Activated T-helper 2 cell treated with anti-CD3 and anti-CD28 coated beads, Interferon-gamma antibody, Interleukin-2, Interleukin-4, amounts not matched to agents 10 μg/mL and 5 μg/mL and 100 μg/mL, durations not matched to agents 14 hours and 24 hours and 36 hours (primary cell): ENCODE results near the gene BCAS3. TPM values are rescaled to one million over a fixed set of nuclear protein-coding genes. Genes with fewer than 3 reads are reported as not detected.

Experiments used
- DNase-seq: peaks from one replicate; pipeline ENCODE4 v3.0.0; 2021; ENCODE audit warnings: low spot score
- H3K27ac Mint-ChIP-seq: one replicate; pipeline ENCODE4 v1.8.0; 2021; ENCODE audit warnings: mixed read lengths
- H3K27me3 Mint-ChIP-seq: one replicate; pipeline ENCODE4 v1.8.0; 2021; ENCODE audit warnings: low read depth, mixed read lengths
- H3K36me3 Mint-ChIP-seq: one replicate; pipeline ENCODE4 v1.8.0; 2021; ENCODE audit warnings: low read depth, mixed read lengths
- H3K4me1 Mint-ChIP-seq: one replicate; pipeline ENCODE4 v1.8.0; 2021; ENCODE audit warnings: low read depth, mixed read lengths
- H3K4me3 Mint-ChIP-seq: one replicate; pipeline ENCODE4 v1.8.0; 2021; ENCODE audit warnings: low read depth, mild to moderate bottlenecking, moderate library complexity, mixed read lengths
- H3K9me3 Mint-ChIP-seq: one replicate; pipeline ENCODE4 v1.8.0; 2021; ENCODE audit warnings: mixed read lengths
- intact Hi-C: fragments of 100-400 bp; cut with micrococcal nuclease; formaldehyde crosslinking; loops from one replicate; pipeline ENCODE4 v1.15.1; 2023
- total RNA-seq: library from RNA; stranded (reverse); gene quantifications from 2 replicates; pipeline ENCODE4 v1.2.3, GENCODE V29; 2022

Gene BCAS3
- total RNA-seq, 1 donor from 2014 or later: 10.7 TPM

DNA sequence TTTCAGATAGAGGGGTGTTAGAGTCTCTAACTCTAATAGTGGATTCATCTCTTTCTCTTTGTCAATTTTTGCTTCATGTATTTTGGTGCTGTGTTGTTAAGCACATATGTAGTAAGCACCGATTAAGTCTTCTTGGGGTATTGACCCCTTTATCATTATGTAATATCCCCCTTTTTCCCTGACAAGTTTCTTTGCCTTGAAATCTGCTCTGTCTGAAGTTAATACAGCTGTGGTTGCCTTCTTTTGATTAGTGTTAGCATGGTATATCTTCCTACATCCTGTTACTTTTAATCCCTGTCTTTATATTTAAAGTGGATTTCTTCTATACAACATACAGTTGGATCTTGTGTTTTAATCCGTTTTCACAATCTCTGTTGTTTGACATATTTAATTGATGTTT, 60.6 kb downstream of the BCAS3 start:
- Mint-ChIP-seq H3K36me3 (no peaks in the 10 kb centered on the region), H3K4me1 (no peaks in the 10 kb centered on the region), H3K27ac (no peak overlapping the region), H3K27me3 (peaks cover 4% of the 10 kb centered on the region), H3K4me3 (no peak overlapping the region), H3K9me3 (no peaks in the 10 kb centered on the region)
- DNase-seq: no peak
- intact Hi-C loops: no loop called here

DNA sequence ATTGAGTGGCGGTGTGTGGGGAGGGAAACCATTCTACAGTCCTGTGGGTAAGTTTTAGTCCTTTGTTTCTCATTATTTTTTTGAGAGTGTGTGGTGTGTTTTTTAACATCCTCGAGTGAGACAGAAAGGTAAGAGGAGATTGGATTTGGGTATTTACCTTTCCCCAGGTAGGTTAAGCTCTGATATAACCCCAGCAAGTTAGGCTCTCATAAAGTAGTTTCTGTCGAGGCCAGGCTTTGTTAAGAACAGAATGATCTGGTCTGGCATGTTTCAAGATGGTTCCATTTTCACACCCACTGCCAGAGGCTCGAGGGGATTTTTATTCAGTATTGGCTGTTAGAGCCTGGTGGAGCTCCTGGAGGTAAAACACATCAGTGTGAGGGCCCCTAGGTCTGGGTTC, 62.9 kb downstream of the BCAS3 start:
- Mint-ChIP-seq H3K27ac (no peak overlapping the region), H3K4me3 (no peak overlapping the region), H3K36me3 (no peaks in the 10 kb centered on the region), H3K9me3 (no peaks in the 10 kb centered on the region), H3K4me1 (no peaks in the 10 kb centered on the region), H3K27me3 (peaks cover 4% of the 10 kb centered on the region)
- intact Hi-C loops: no loop called here
- no peak for DNase-seq

DNA sequence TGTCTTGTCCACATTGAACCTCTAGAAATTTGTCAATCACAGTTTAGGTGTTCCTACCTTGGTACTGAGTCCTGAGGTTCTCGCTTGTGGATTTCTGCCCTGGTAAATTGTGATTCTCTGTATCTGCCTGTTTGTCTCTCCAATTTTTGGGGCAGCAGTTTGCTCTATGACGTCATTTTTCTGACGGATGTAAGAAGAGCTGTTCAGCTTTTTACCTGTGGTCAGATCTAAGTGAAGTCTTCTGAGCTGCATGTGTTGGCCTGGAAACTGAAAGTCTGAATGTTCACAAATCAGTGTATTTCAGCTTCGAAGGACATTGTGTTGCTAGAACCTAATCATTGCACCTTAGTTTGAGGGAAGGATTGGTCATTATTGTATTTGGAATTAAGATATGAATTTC, 63.4 kb downstream of the BCAS3 start:
- H3K27me3 Mint-ChIP-seq: peaks cover 5% of the 10 kb centered on the region
- H3K9me3 Mint-ChIP-seq: no peaks in the 10 kb centered on the region
- no peak overlapping the region for H3K4me3 Mint-ChIP-seq
- H3K27ac Mint-ChIP-seq: no peak overlapping the region
- H3K4me1 Mint-ChIP-seq: no peaks in the 10 kb centered on the region
- DNase-seq: no peak
- intact Hi-C loops: no loop called here
- no peaks in the 10 kb centered on the region for H3K36me3 Mint-ChIP-seq

DNA sequence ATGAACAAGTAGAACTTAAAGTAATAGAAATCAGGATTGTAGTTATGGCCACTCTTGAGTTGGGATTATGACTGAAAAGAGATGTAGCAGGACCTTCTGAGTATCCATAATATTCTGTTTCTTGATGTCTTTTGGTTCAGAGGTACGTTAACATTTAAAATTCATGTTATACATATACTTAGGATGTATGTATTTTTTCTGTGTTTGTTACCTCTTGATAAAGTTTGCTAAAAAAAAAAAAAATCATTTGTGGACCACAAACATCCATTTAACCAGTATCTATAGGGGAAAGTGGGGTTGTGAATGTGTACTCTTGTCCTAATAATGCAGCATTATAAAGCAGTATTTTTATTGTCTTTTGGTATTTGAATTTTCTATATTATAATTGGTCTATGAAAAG, 65.6 kb downstream of the BCAS3 start:
- Mint-ChIP-seq H3K4me3 (no peak overlapping the region), H3K36me3 (no peaks in the 10 kb centered on the region), H3K9me3 (no peaks in the 10 kb centered on the region), H3K27ac (no peak overlapping the region), H3K27me3 (peaks cover 3% of the 10 kb centered on the region), H3K4me1 (no peaks in the 10 kb centered on the region)
- intact Hi-C loops: no loop called here
- DNase-seq: no peak

DNA sequence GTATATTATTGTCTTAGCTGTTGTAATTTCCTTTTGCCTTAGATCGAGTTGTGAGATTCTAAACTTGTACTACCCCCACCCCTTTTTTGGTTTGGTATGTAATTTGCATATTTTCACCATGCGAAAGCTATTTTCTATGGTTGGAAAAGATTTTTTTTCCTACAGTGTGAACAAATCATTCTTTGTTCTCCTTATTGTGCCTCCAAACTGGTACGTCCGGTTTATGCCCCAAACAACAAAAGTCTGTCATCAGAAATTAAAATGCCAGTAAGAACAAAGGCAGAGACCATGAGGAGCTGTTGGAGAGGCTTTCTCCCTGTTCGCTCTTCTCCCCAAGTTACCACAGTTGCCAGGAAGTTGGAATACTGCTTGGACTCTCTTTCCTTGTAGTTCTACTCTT, 66.1 kb downstream of the BCAS3 start:
- Mint-ChIP-seq H3K4me1 (no peaks in the 10 kb centered on the region), H3K36me3 (no peaks in the 10 kb centered on the region), H3K4me3 (no peak overlapping the region), H3K27ac (no peak overlapping the region), H3K9me3 (no peaks in the 10 kb centered on the region), H3K27me3 (peaks cover 3% of the 10 kb centered on the region)
- DNase-seq: no peak
- intact Hi-C loops: no loop called here

DNA sequence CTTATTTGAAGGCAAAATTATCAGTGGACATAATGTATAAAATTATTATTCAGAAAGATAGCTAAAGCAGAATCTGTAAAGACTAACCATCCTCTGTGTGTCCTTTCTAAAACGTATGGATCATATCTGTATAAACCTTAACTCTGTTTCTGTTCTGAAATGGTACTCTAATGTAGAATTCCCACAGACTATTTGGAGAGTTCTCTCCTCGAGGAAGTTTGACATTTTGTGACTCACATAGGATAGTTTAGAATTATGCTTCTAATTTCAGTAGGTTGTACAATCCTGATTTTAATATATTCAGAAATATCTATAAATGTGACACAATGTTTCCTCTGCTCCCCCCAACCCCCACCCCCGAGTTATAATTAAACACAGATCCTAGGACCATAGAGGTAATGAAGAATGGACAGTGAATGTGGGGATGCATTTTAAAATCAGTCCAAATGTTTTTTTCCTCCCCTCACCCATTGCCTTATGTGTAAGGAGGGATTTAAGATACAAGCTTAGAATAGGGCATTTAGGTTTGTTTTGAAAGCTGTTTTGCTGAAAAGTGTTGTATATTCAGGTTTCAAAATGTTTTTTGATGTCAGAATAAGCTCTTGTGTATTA, 66.8 kb downstream of the BCAS3 start:
- no peak overlapping the region for H3K27ac Mint-ChIP-seq
- no peaks in the 10 kb centered on the region for H3K9me3 Mint-ChIP-seq
- no peaks in the 10 kb centered on the region for H3K36me3 Mint-ChIP-seq
- intact Hi-C loops: no loop called here
- H3K27me3 Mint-ChIP-seq: peaks cover 5% of the 10 kb centered on the region
- H3K4me1 Mint-ChIP-seq: no peaks in the 10 kb centered on the region
- H3K4me3 Mint-ChIP-seq: no peak overlapping the region
- DNase-seq: no peak

DNA sequence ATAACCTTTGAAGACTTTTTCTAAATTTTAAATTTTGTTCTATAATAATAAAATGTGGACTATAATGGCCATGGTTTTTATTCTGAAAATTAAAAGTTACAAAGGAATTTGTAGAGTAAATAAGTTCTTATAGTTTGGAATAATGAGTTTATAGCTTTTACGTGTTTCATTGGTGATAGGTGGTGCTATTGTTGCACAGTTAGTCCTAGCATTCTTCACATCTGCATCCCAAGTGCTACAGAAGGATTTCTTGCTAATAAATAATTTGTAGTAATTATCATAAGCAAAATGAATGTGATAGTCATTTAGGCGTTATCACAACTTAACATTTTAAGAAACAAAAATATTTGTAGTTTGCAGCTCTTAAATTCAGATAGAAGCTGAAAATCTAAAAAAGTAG, 67.9 kb downstream of the BCAS3 start:
- no peak overlapping the region for H3K27ac Mint-ChIP-seq
- H3K4me3 Mint-ChIP-seq: no peak overlapping the region
- H3K4me1 Mint-ChIP-seq: no peaks in the 10 kb centered on the region
- DNase-seq: no peak
- intact Hi-C loops: no loop called here
- no peaks in the 10 kb centered on the region for H3K9me3 Mint-ChIP-seq
- peaks cover 5% of the 10 kb centered on the region for H3K27me3 Mint-ChIP-seq
- H3K36me3 Mint-ChIP-seq: no peaks in the 10 kb centered on the region

DNA sequence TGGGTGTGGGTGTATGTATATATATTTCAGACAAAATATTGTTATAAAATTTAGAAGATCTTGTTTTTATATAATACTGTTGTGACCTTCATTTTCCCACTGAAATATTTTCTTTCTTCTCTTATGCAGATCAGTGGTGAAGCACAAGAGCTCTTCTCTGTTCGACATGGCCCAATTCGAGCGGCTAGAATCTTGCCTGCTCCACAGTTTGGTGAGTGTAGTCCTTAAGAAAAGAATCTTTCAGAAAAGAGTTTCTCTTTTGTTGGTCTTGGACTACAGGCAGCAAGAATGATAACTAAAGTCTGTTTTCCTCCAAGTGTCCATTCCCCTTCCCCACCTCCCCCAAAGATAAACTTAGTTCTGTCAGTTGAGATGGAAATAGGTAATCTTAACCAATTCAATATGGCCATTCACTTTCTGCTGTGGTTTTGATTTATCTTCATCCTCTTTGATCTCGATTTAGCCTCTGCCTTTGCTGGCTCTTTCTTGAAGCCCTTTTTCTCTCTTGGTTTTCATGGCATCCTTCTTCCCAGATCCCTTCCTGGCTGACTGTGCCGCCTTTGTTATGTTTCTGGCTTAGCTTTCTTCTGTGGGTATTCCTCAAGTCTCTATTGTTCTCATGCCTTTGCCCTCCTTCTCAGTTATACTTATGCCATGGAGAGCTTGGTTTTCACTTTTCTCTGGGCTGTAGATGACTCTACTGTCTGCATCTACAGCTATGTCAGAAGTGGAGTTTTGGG, 69.6 kb downstream of the BCAS3 start:
- H3K4me1 Mint-ChIP-seq: no peaks in the 10 kb centered on the region
- H3K36me3 Mint-ChIP-seq: no peaks in the 10 kb centered on the region
- no peak overlapping the region for H3K4me3 Mint-ChIP-seq
- peaks cover 5% of the 10 kb centered on the region for H3K27me3 Mint-ChIP-seq
- DNase-seq: no peak
- intact Hi-C loops: no loop called here
- H3K9me3 Mint-ChIP-seq: no peaks in the 10 kb centered on the region
- no peak overlapping the region for H3K27ac Mint-ChIP-seq

DNA sequence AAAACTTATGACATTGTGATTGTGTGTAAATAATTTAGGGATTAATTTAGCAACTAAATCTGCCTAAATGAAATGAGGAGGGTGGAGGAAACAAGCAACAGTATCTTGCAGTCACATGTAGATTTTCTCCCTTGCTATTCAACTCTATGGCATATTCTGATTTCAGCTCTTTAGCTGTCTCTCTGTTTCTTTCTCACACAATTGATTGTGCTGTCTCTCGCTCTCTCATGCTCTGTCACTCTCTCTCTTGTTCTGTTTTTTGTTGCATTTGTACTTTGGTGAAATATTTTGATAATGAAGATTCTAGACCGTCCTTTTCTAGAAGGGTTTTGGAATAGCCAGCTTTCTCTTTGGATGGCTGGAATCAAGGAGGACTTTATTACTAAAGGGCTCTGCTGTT, 70.6 kb downstream of the BCAS3 start:
- no peak for DNase-seq
- Mint-ChIP-seq H3K27me3 (peaks cover 5% of the 10 kb centered on the region), H3K4me3 (no peak overlapping the region), H3K4me1 (no peaks in the 10 kb centered on the region), H3K36me3 (no peaks in the 10 kb centered on the region), H3K9me3 (no peaks in the 10 kb centered on the region), H3K27ac (no peak overlapping the region)
- intact Hi-C loops: no loop called here

DNA sequence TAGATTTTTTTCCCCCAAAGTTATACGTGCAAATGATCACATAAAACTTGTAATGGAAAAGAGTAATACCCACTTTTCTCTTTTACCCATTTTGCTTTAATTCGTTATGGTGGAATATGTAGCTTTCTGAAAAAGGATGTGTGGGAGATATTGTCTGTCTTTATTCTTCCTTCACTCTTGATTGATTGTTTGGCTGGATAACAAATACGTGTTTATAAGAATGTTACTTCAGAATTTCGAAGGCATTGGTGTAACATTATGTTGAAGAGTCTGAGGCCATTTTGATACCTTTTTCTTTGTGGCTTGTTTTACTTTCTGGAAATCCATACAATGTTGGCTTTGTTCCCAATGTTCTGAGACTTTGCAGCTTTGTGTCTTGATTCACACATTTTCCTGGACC, 71.4 kb downstream of the BCAS3 start:
- Mint-ChIP-seq H3K27ac (no peak overlapping the region), H3K36me3 (no peaks in the 10 kb centered on the region), H3K9me3 (no peaks in the 10 kb centered on the region), H3K4me1 (no peaks in the 10 kb centered on the region), H3K27me3 (peaks cover 5% of the 10 kb centered on the region), H3K4me3 (no peak overlapping the region)
- DNase-seq: no peak
- intact Hi-C loops: no loop called here

DNA sequence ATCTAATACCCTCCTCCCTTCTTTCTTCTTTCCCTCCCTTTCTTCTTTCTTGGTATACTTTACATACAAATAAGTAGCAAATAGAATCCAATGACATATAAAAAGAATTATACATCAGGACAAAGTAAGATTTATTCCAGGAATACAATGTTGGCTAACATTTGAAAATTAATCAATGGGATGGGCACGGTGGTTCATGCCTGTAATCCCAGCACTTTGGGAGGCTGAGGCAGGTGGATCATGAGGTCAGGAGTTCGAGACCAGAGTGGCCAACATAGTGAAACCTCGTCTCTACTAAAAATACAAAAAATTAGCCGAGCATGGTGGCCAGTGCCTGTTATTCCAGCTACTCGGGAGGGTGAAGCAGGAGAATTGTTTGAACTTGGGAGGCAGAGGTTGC, 72.1 kb downstream of the BCAS3 start:
- peaks cover 5% of the 10 kb centered on the region for H3K27me3 Mint-ChIP-seq
- intact Hi-C loops: no loop called here

DNA sequence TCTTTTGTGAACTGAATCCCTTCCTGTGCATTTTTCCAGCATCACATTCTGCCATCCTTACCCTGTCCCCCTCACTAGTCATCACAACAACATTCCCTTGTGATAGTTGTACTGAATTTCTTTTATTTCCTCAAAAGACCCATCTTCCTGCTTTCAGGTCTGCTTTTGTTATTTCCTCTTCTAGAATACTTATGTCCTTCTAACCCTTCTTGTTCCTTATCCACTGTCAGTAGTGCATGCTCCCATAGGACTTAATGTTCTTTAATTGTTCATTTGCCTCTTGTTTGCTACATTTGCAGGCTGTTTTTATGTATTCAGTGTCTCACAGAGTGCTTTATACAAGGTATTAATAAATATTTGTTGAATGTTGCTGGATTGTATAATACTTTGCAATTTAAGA, 73.0 kb downstream of the BCAS3 start:
- no peak overlapping the region for H3K4me3 Mint-ChIP-seq
- H3K4me1 Mint-ChIP-seq: no peaks in the 10 kb centered on the region
- DNase-seq: no peak
- H3K36me3 Mint-ChIP-seq: no peaks in the 10 kb centered on the region
- H3K9me3 Mint-ChIP-seq: no peaks in the 10 kb centered on the region
- intact Hi-C loops: no loop called here
- peaks cover 5% of the 10 kb centered on the region for H3K27me3 Mint-ChIP-seq
- H3K27ac Mint-ChIP-seq: no peak overlapping the region

More for the DNA sequence above, 72.1 kb downstream of the BCAS3 start:
- no peak overlapping the region for H3K27ac Mint-ChIP-seq
- H3K36me3 Mint-ChIP-seq: no peaks in the 10 kb centered on the region
- no peaks in the 10 kb centered on the region for H3K9me3 Mint-ChIP-seq
- no peak for DNase-seq
- H3K4me1 Mint-ChIP-seq: no peaks in the 10 kb centered on the region
- no peak overlapping the region for H3K4me3 Mint-ChIP-seq

DNA sequence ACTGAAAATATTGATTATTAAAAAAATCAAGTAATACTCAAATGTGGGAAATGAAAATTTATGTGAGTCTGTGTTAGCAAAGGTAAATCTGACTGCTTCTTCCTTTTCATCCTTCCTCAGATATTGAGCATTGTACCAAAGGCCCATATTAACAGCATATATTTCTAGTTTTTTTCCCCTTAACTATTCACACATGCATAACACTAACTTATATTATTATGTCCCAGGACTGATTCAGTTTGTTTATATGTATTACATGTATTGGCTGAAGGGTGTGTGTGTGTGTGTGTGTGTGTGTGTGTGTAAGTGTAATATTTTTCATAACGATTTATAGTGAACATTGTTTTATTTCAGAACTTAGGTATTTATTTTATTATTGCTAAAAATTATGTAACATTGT, 74.2 kb downstream of the BCAS3 start:
- H3K27ac Mint-ChIP-seq: no peak overlapping the region
- intact Hi-C loops: no loop called here
- peaks cover 3% of the 10 kb centered on the region for H3K27me3 Mint-ChIP-seq
- H3K4me1 Mint-ChIP-seq: no peaks in the 10 kb centered on the region
- H3K36me3 Mint-ChIP-seq: no peaks in the 10 kb centered on the region
- DNase-seq: no peak
- H3K4me3 Mint-ChIP-seq: no peak overlapping the region
- H3K9me3 Mint-ChIP-seq: no peaks in the 10 kb centered on the region
